ENCODE measurements around the gene METRN. TPM values are rescaled to one million over a fixed set of nuclear protein-coding genes. Genes with fewer than 3 reads are reported as not detected.

METRN gene
- total and polyA plus RNA-seq, 4 experiments from 2014 or later, result 6.9 to 18.8 (median 8.0) TPM

DNA sequence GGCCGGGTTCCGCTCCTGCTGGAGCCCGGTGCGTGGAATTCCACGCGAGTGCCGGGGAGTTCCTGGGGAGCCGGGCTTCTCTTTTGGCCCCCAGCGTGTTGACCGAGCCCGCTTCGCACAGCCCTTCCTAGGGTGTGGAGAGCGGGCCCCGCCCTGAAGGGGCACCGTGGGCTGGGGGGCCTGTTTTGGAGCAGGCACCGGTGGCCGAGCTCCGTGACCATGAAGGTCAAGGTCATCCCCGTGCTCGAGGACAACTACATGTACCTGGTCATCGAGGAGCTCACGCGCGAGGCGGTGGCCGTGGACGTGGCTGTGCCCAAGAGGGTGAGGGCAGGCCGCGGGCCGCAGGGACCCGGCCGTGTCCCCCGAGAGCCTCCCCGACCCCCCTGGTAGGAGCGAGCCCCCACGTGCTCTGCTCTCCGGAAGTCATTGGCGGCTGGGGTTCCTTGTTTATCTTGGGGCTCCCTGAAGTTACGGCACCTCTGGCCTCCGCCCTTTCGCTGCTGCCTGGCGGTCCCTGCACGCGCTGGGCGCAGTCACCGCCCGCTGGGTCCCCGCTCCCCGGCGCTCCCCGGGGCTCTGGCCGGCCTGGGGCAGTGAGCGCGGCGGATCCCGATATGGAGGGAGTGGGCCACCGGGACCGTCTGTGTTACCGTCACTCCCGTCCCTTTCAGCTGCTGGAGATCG is 12.5 kb downstream of the METRN start:
- intact Hi-C loops (cut with micrococcal nuclease), result loop anchor here (2.0 kb wide), 1 partner anchor 13 kb away; the partner anchor contains the start of gene CIAO3

DNA sequence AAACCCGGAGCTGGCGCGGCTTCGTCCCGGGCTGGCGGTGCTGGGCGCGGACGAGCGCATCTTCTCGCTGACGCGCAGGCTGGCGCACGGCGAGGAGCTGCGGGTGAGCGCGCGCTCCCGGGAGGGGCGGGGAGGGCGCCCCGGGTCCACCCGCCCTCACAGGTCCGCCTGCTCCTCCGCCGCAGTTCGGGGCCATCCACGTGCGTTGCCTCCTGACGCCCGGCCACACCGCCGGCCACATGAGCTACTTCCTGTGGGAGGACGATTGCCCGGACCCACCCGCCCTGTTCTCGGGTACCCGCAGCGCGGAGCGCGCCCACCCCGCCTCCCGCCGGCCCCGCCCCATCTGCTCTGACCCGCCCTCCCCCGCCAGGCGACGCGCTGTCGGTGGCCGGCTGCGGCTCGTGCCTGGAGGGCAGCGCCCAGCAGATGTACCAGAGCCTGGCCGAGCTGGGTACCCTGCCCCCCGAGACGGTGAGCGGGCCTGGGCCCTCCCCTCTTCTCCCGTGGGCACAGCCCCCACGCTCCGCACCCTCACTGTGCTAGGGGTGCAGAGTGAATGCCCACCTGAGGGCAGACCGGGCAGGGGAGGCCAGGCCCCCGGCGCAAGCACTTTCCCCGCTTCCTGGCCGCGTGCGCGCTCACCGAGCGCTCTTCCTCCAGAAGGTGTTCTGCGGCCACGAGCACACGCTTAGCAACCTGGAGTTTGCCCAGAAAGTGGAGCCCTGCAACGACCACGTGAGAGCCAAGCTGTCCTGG is 13.4 kb downstream of the METRN start:
- Histone ChIP-seq H3K9me3 (ENCODE audit: control insufficient read depth in 1 of 2, low read length in 2 of 2) (no peaks in the 10 kb centered on the region), H3K36me3 (ENCODE audit: insufficient read depth, low read length) (peaks cover 6% of the 10 kb centered on the region), H3K27me3 (ENCODE audit: insufficient read depth, low read length) (no peaks in the 10 kb centered on the region), H3K4me3 (ENCODE audit: low read length in 2 of 2) (no peak overlapping the region), H3K4me1 (ENCODE audit: insufficient read depth, low read length) (peaks cover 11% of the 10 kb centered on the region), H3K27ac (ENCODE audit: low read depth, low read length) (no peak overlapping the region)
- Mint-ChIP-seq H3K27ac (no peak overlapping the region), H3K4me3 (peak overlapping the region in 7 of 8 donors; percentile 15 to 68 (median 60)), H3K9me3 (no peaks in the 10 kb centered on the region), H3K27me3 (no peaks in the 10 kb centered on the region), H3K36me3 (peaks cover 0 to 7% of the 10 kb centered on the region in 2 donors), H3K4me1 (peaks cover 0 to 4% (median 0%) of the 10 kb centered on the region in 4 donors)
- ChIA-PET POLR2A (ENCODE audit: partially characterized antibody) (interaction anchor here (0.7 to 12.9 kb wide), 10 partner anchors 7 to 60 kb away, joined by 3 to 166 read pairs (median 5); partner anchors contain the start of genes ANTKMT, CHTF18, CIAO3 and JMJD8), CTCF (ENCODE audit: partially characterized antibody) (interaction anchor here (1.5 kb wide), 1 partner anchor 16 kb away, joined by 7 read pairs; no protein-coding TSS in a partner anchor)
- intact Hi-C loops (cut with micrococcal nuclease), result no loop called here
- peak; percentile 67 to 75 (median 73) for DNase-seq

More for the DNA sequence above, 12.5 kb downstream of the METRN start:
- Mint-ChIP-seq H3K4me1 (peaks cover 0 to 10% (median 0%) of the 10 kb centered on the region in 4 donors), H3K27me3 (no peaks in the 10 kb centered on the region), H3K4me3 (peak overlapping the region in 6 of 8 donors; percentile 29 to 70 (median 47)), H3K36me3 (peaks cover 0 to 3% of the 10 kb centered on the region in 2 donors), H3K27ac (no peak overlapping the region), H3K9me3 (peaks cover 0 to 2% (median 0%) of the 10 kb centered on the region in 8 donors)
- Histone ChIP-seq H3K36me3 (ENCODE audit: insufficient read depth, low read length) (no peaks in the 10 kb centered on the region), H3K4me3 (ENCODE audit: low read length in 2 of 2) (peak overlapping the region; percentile 61 to 70), H3K27me3 (ENCODE audit: insufficient read depth, low read length) (no peaks in the 10 kb centered on the region), H3K9me3 (ENCODE audit: control insufficient read depth in 1 of 2, low read length in 2 of 2) (no peaks in the 10 kb centered on the region), H3K27ac (ENCODE audit: low read depth, low read length) (peak overlapping the region; percentile 44), H3K4me1 (ENCODE audit: insufficient read depth, low read length) (peaks cover 11% of the 10 kb centered on the region)
- CTCF ChIA-PET (ENCODE audit: partially characterized antibody), result interaction anchor here (1.5 kb wide), 1 partner anchor 15 kb away, joined by 7 read pairs; no protein-coding TSS in a partner anchor
- POLR2A ChIA-PET (ENCODE audit: partially characterized antibody), result interaction anchor here (0.6 to 12.9 kb wide), 10 partner anchors 7 to 61 kb away, joined by 3 to 166 read pairs (median 4); partner anchors contain the start of genes ANTKMT, CHTF18, JMJD8 and METRN
- no peak for DNase-seq

DNA sequence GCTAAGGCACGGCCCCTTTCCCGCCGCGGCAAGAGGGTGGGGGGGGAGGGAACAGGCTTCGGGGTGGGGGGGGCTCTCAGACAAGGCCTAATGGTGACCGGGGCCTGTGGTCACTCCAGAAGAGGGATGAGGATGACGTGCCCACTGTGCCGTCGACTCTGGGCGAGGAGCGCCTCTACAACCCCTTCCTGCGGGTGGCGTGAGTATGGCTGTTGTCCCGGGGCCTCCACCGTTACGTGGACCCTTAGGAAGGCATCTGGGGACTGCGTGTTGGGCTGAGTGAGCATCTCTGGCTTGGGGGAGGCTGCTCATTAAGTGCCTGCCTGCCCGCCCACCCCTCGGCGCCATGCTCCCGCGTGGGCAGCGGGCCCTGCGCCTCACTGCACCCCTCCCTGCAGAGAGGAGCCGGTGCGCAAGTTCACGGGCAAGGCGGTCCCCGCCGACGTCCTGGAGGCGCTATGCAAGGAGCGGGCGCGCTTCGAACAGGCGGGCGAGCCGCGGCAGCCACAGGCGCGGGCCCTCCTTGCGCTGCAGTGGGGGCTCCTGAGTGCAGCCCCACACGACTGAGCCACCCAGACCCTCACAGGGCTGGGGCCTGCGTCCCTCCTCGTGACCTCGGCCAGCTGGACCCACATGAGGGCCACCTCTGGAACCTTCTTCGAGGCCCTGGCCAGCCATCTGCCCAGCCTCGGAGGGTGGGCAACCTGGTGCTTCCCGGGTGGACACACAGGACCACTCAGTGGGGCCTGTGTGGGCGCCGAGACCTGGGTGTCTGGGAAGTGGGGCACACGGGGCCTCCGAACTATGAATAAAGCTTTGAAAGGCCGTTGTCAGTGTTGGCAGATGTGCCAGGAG is 14.2 kb downstream of the METRN start:
- ChIA-PET POLR2A (ENCODE audit: partially characterized antibody) (interaction anchor here (2.0 to 12.9 kb wide), 4 partner anchors 7 to 36 kb away, joined by 6 to 166 read pairs (median 52); partner anchors contain the start of genes ANTKMT, METRN and WDR24), CTCF (ENCODE audit: partially characterized antibody) (interaction anchor here (1.4 kb wide), 1 partner anchor 9 kb away, joined by 4 read pairs; the partner anchor contains the start of gene ANTKMT)
- no peaks in the 10 kb centered on the region for H3K27me3 ChIP-seq (ENCODE audit: insufficient read depth, low read length)
- H3K4me1 ChIP-seq (ENCODE audit: insufficient read depth, low read length), result peaks cover 11% of the 10 kb centered on the region
- intact Hi-C loops (cut with micrococcal nuclease), result no loop called here
- H3K27ac ChIP-seq (ENCODE audit: low read depth, low read length), result no peak overlapping the region
- peaks cover 0 to 7% of the 10 kb centered on the region in 2 donors for H3K36me3 Mint-ChIP-seq
- H3K4me3 Mint-ChIP-seq, result peak overlapping the region in 5 of 8 donors; percentile 25 to 67 (median 60)
- no peaks in the 10 kb centered on the region for H3K27me3 Mint-ChIP-seq
- DNase-seq, result no peak
- H3K9me3 ChIP-seq (ENCODE audit: control insufficient read depth in 1 of 2, low read length in 2 of 2), result no peaks in the 10 kb centered on the region
- no peaks in the 10 kb centered on the region for H3K4me1 Mint-ChIP-seq
- H3K36me3 ChIP-seq (ENCODE audit: insufficient read depth, low read length), result peaks cover 9% of the 10 kb centered on the region
- peak overlapping the region in 1 of 7 donors; percentile 38 for H3K27ac Mint-ChIP-seq
- no peak overlapping the region for H3K4me3 ChIP-seq (ENCODE audit: low read length in 2 of 2)
- H3K9me3 Mint-ChIP-seq, result no peaks in the 10 kb centered on the region

DNA sequence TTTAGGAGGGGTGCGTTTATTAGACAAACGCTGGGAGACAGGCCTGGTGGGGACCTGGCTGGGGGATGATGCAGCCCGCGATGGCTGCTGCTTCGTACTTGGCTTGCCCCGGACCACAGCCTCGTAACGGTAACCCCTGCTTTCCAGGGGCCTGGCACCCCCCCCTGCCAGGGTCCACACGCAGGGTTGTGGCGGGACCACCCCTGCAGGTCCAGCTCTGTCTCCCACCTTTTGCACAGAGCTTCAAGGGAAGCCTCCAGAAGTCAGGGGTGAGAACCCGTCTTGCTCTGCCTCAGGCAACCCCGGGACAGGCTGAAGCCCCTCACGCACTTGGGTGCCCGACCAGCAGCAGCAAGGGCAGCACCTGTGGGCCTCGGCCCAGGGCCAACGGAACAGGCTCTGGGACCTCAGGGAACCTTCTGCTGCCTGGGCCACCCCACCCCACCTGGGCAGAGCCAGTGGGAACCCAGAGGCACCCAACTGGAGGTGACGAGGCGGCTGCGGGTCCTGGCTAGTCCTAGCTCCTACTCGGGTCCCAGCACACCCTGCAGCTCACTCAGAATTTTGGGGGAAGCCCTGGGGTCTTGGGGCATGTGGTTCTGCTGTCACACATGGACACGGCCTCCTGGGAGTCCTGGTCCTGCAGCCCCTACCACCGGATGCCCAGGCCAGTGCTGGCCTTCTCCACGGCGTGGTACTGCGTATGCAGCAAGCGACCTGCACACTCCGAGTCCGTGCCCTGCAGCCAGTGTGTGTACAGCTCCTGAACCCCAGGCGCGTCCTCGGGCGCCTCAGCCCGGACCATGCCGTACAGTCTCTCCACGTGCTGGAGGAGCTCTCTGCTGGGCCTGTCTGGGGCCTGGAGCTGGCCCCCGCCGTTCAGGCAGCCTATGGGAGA is 15.1 kb downstream of the METRN start:
- H3K27ac ChIP-seq (ENCODE audit: low read depth, low read length), result no peak overlapping the region

DNA sequence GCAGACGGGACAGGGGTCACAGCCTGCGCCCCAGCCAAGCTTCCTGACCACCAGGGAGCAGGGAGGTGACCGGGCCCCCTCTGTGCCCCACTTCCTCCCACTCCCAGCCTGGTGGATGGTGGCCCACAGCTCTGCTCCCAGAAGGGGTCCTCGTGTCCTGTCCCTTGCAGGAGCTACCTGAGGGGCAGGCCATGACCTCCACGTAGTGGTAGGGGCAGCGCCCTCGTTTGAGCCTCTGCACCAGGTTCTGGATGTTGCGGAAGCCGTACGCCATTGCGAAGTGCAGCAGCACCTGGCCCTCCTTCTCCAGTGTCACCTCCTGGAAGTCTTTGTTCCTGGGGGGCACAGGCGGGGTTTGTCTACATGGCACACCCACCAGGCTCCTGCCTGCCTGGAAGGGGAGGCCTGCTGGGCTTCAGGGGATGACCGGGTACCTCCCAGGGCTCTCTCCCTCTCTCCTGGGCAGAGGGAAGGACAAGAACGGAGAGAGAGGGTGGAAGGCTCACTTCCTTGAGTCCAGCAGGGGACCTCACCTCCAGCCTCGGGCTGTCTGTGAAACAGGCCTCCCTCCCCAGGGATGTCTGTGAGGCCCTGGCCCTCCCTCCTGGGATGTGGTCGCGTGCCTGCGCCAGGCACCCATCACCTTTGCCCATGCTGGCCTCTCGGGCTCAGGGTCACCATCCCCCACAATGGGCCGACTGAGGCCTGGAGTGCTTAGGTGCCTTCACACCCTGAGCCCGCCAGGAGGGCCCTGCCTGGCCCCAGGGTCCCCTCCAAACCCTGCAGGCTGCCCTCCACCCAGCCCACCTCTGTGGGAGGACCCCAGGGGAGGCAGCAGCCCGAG is 16.0 kb downstream of the METRN start:
- Mint-ChIP-seq H3K27ac (no peak overlapping the region), H3K36me3 (peaks cover 0 to 13% of the 10 kb centered on the region in 2 donors), H3K27me3 (no peaks in the 10 kb centered on the region), H3K4me1 (peaks cover 0 to 4% (median 0%) of the 10 kb centered on the region in 4 donors), H3K9me3 (no peaks in the 10 kb centered on the region), H3K4me3 (no peak overlapping the region)
- intact Hi-C loops (cut with micrococcal nuclease), result no loop called here
- H3K27me3 ChIP-seq (ENCODE audit: insufficient read depth, low read length), result no peaks in the 10 kb centered on the region
- DNase-seq, result no peak
- no peaks in the 10 kb centered on the region for H3K9me3 ChIP-seq (ENCODE audit: control insufficient read depth in 1 of 2, low read length in 2 of 2)
- peaks cover 24% of the 10 kb centered on the region for H3K36me3 ChIP-seq (ENCODE audit: insufficient read depth, low read length)
- ChIA-PET POLR2A (ENCODE audit: partially characterized antibody) (interaction anchor here (5.8 to 12.9 kb wide), 2 partner anchors 10 to 38 kb away, joined by 32 to 166 read pairs; partner anchors contain the start of genes ANTKMT and WDR24), CTCF (ENCODE audit: partially characterized antibody) (interaction anchor here (1.2 to 2.4 kb wide), 4 partner anchors 9 to 19 kb away, joined by 3 to 14 read pairs (median 4); partner anchors contain the start of genes ANTKMT and METRN)
- H3K27ac ChIP-seq (ENCODE audit: low read depth, low read length), result no peak overlapping the region
- peaks cover 11% of the 10 kb centered on the region for H3K4me1 ChIP-seq (ENCODE audit: insufficient read depth, low read length)
- no peak overlapping the region for H3K4me3 ChIP-seq (ENCODE audit: low read length in 2 of 2)

More for the DNA sequence above, 15.1 kb downstream of the METRN start:
- Histone ChIP-seq H3K4me3 (ENCODE audit: low read length in 2 of 2) (no peak overlapping the region), H3K27me3 (ENCODE audit: insufficient read depth, low read length) (no peaks in the 10 kb centered on the region), H3K36me3 (ENCODE audit: insufficient read depth, low read length) (peaks cover 16% of the 10 kb centered on the region), H3K4me1 (ENCODE audit: insufficient read depth, low read length) (peaks cover 11% of the 10 kb centered on the region), H3K9me3 (ENCODE audit: control insufficient read depth in 1 of 2, low read length in 2 of 2) (no peaks in the 10 kb centered on the region)
- DNase-seq, result no peak
- ChIA-PET POLR2A (ENCODE audit: partially characterized antibody) (interaction anchor here (5.8 to 12.9 kb wide), 2 partner anchors 9 to 37 kb away, joined by 32 to 166 read pairs; partner anchors contain the start of genes ANTKMT and WDR24), CTCF (ENCODE audit: partially characterized antibody) (interaction anchor here (0.7 to 1.5 kb wide), 3 partner anchors 10 to 25 kb away, joined by 3 to 5 read pairs (median 4); partner anchors contain the start of gene ANTKMT)
- no peaks in the 10 kb centered on the region for H3K9me3 Mint-ChIP-seq
- H3K27ac Mint-ChIP-seq, result peak overlapping the region in 1 of 7 donors; percentile 38
- H3K36me3 Mint-ChIP-seq, result peaks cover 0 to 7% of the 10 kb centered on the region in 2 donors
- H3K4me3 Mint-ChIP-seq, result peak overlapping the region in 3 of 8 donors; percentile 21 to 30 (median 29)
- intact Hi-C loops (cut with micrococcal nuclease), result no loop called here
- no peaks in the 10 kb centered on the region for H3K27me3 Mint-ChIP-seq
- no peaks in the 10 kb centered on the region for H3K4me1 Mint-ChIP-seq
